ENCODE measurements around the gene IMMP2L. TPM values are rescaled to one million over a fixed set of nuclear protein-coding genes. Genes with fewer than 3 reads are reported as not detected.

IMMP2L gene
- total RNA-seq, 1 experiment from 2014 or later: 8.8 TPM

DNA sequence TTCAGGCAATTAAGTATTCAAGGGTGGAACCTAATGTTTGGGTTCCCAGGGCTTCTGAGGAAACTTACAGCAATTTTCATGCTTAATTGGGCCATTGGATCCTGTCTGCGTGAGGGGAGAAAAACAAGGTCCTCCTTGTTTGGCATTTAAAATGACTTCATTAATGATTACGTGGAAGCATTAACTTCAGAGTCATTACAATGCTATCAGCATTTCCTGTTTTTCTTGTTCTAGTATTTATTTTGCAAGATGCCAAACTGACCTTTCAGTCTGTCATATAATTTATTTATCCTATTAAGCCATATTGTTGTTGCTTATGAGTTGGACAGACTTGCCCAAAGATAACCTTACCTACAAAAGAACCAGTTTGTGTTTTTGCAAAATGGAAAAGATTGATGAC is 795.4 kb downstream of the IMMP2L start:
- H3K27ac ChIP-seq (ENCODE audit: low read length): no peak overlapping the region
- no peaks in the 10 kb centered on the region for H3K36me3 ChIP-seq (ENCODE audit: control insufficient read depth, insufficient read depth, low read length)
- H3K9me3 ChIP-seq (ENCODE audit: control insufficient read depth, insufficient read depth, low read depth, low read length): no peaks in the 10 kb centered on the region
- TF ChIP-seq POLR2AphosphoS5 (IDR thresholded peaks at IDR 0.05; ENCODE audit: low read depth, low read length) (no peak), TCF7L2 (IDR thresholded peaks at IDR 0.05; ENCODE audit: low read depth, low read length) (no peak), SIN3A (IDR thresholded peaks at IDR 0.05; ENCODE audit: borderline replicate concordance, insufficient read depth, low read depth, low read length) (no peak)
- TF ChIP-seq, protein P1, sequence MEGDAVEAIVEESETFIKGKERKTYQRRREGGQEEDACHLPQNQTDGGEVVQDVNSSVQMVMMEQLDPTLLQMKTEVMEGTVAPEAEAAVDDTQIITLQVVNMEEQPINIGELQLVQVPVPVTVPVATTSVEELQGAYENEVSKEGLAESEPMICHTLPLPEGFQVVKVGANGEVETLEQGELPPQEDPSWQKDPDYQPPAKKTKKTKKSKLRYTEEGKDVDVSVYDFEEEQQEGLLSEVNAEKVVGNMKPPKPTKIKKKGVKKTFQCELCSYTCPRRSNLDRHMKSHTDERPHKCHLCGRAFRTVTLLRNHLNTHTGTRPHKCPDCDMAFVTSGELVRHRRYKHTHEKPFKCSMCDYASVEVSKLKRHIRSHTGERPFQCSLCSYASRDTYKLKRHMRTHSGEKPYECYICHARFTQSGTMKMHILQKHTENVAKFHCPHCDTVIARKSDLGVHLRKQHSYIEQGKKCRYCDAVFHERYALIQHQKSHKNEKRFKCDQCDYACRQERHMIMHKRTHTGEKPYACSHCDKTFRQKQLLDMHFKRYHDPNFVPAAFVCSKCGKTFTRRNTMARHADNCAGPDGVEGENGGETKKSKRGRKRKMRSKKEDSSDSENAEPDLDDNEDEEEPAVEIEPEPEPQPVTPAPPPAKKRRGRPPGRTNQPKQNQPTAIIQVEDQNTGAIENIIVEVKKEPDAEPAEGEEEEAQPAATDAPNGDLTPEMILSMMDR (IDR thresholded peaks at IDR 0.05): no peak
- TF ChIP-seq, protein P2, sequence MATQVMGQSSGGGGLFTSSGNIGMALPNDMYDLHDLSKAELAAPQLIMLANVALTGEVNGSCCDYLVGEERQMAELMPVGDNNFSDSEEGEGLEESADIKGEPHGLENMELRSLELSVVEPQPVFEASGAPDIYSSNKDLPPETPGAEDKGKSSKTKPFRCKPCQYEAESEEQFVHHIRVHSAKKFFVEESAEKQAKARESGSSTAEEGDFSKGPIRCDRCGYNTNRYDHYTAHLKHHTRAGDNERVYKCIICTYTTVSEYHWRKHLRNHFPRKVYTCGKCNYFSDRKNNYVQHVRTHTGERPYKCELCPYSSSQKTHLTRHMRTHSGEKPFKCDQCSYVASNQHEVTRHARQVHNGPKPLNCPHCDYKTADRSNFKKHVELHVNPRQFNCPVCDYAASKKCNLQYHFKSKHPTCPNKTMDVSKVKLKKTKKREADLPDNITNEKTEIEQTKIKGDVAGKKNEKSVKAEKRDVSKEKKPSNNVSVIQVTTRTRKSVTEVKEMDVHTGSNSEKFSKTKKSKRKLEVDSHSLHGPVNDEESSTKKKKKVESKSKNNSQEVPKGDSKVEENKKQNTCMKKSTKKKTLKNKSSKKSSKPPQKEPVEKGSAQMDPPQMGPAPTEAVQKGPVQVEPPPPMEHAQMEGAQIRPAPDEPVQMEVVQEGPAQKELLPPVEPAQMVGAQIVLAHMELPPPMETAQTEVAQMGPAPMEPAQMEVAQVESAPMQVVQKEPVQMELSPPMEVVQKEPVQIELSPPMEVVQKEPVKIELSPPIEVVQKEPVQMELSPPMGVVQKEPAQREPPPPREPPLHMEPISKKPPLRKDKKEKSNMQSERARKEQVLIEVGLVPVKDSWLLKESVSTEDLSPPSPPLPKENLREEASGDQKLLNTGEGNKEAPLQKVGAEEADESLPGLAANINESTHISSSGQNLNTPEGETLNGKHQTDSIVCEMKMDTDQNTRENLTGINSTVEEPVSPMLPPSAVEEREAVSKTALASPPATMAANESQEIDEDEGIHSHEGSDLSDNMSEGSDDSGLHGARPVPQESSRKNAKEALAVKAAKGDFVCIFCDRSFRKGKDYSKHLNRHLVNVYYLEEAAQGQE (IDR thresholded peaks at IDR 0.05; ENCODE audit: insufficient read depth in 1 of 2, low read depth in 2 of 2, low read length in 1 of 2): no peak
- intact Hi-C loops (cut with micrococcal nuclease; ENCODE audit: unreplicated experiment): no loop called here
- no peak overlapping the region for H3K4me3 ChIP-seq (ENCODE audit: low read depth in 2 of 2, low read length in 2 of 2)
- in situ Hi-C loops (cut with HindIII; ENCODE audit: low pct_unique_long_range_greater_than_20kb, low sequenced_read_pairs): no loop called here
- no peak for ATAC-seq
- CTCF ChIA-PET: no interaction called here
- no peaks in the 10 kb centered on the region for H3K4me1 ChIP-seq (ENCODE audit: control insufficient read depth, insufficient read depth, low read length)
- no peaks in the 10 kb centered on the region for H3K27me3 ChIP-seq (ENCODE audit: control insufficient read depth, insufficient read depth, low read length)
- no peak for DNase-seq (ENCODE audit: low read depth, low spot score)
- no TSS peak for BruUV-seq (replicated peaks)
- POLR2A ChIA-PET: no interaction called here

DNA sequence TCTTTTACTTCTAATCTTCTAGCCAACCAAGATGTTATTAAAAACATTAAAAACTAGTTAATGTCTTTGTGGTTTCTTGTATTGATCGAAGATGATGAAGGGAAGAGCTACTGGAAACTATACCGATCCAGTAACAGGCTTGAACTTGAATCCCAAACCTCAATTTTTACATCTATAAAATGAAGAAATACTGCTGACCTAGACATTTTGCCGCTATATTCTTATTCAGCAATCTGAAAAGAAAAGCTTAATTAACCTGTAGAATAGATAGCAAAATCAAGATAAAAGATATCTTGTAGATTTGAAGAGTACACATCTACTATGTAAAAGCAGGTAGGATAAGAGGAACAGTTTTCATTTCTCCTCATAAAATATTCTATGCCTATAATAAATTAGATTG is 797.4 kb downstream of the IMMP2L start:
- ChIA-PET POLR2A (no interaction called here), CTCF (no interaction called here)
- no TSS peak for BruUV-seq (replicated peaks)
- Histone ChIP-seq H3K4me3 (ENCODE audit: low read depth in 2 of 2, low read length in 2 of 2) (no peak overlapping the region), H3K9me3 (ENCODE audit: control insufficient read depth, insufficient read depth, low read depth, low read length) (no peaks in the 10 kb centered on the region), H3K36me3 (ENCODE audit: control insufficient read depth, insufficient read depth, low read length) (no peaks in the 10 kb centered on the region), H3K27me3 (ENCODE audit: control insufficient read depth, insufficient read depth, low read length) (no peaks in the 10 kb centered on the region), H3K27ac (ENCODE audit: low read length) (no peak overlapping the region), H3K4me1 (ENCODE audit: control insufficient read depth, insufficient read depth, low read length) (no peaks in the 10 kb centered on the region)
- TF ChIP-seq TCF7L2 (IDR thresholded peaks at IDR 0.05; ENCODE audit: low read depth, low read length) (no peak), POLR2AphosphoS5 (IDR thresholded peaks at IDR 0.05; ENCODE audit: low read depth, low read length) (no peak), SIN3A (IDR thresholded peaks at IDR 0.05; ENCODE audit: borderline replicate concordance, insufficient read depth, low read depth, low read length) (no peak)
- TF ChIP-seq, protein P1 (IDR thresholded peaks at IDR 0.05): no peak
- TF ChIP-seq, protein P2 (IDR thresholded peaks at IDR 0.05; ENCODE audit: insufficient read depth in 1 of 2, low read depth in 2 of 2, low read length in 1 of 2): no peak
- in situ Hi-C loops (cut with HindIII; ENCODE audit: low pct_unique_long_range_greater_than_20kb, low sequenced_read_pairs) (no loop called here), intact Hi-C loops (cut with micrococcal nuclease; ENCODE audit: unreplicated experiment) (no loop called here)
- no peak for ATAC-seq
- DNase-seq (ENCODE audit: low read depth, low spot score): no peak
